HFF-Myc (cell line): Measurements from ENCODE around the gene PANK4.

Experiments used
- DNase-seq: peaks from one replicate; pipeline ENCODE4 v3.0.0-alpha.2; 2011; ENCODE audit warnings: low read depth; ENCODE audit errors: extremely low read depth
- H3K4me3 ChIP-seq: replicated peaks from 2 replicates; pipeline ENCODE4 v1.5.1; 2011; ENCODE audit warnings: low read depth, mild to moderate bottlenecking, control low read depth, low read length
- TF ChIP-seq, protein P1 (sequence below): IDR thresholded peaks from 2 replicates; pipeline ENCODE4 v1.5.1; 2012; ENCODE audit warnings: mild to moderate bottlenecking, low read depth, low read length, control low read depth; ENCODE audit errors: missing control alignments

PANK4 gene

DNA sequence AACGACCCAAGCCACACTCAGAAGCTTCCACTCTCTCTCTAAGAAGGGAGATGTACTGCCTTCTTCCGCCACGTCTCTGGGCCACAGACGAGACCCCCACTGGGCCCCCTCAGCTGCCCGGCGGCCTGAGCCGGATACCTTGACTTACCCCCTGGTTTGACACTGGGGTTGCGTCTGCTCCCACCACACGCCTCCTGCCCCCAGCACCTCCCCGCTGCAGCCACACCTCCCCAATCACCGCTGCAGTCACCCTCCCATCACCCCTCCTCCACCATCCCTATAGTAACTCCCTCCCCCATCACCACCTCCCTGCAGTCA, 10.7 kb downstream of the PANK4 start:
- TF ChIP-seq, protein P1, sequence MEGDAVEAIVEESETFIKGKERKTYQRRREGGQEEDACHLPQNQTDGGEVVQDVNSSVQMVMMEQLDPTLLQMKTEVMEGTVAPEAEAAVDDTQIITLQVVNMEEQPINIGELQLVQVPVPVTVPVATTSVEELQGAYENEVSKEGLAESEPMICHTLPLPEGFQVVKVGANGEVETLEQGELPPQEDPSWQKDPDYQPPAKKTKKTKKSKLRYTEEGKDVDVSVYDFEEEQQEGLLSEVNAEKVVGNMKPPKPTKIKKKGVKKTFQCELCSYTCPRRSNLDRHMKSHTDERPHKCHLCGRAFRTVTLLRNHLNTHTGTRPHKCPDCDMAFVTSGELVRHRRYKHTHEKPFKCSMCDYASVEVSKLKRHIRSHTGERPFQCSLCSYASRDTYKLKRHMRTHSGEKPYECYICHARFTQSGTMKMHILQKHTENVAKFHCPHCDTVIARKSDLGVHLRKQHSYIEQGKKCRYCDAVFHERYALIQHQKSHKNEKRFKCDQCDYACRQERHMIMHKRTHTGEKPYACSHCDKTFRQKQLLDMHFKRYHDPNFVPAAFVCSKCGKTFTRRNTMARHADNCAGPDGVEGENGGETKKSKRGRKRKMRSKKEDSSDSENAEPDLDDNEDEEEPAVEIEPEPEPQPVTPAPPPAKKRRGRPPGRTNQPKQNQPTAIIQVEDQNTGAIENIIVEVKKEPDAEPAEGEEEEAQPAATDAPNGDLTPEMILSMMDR = no peak
- H3K4me3 ChIP-seq = no peak overlapping the region
- DNase-seq = no peak

DNA sequence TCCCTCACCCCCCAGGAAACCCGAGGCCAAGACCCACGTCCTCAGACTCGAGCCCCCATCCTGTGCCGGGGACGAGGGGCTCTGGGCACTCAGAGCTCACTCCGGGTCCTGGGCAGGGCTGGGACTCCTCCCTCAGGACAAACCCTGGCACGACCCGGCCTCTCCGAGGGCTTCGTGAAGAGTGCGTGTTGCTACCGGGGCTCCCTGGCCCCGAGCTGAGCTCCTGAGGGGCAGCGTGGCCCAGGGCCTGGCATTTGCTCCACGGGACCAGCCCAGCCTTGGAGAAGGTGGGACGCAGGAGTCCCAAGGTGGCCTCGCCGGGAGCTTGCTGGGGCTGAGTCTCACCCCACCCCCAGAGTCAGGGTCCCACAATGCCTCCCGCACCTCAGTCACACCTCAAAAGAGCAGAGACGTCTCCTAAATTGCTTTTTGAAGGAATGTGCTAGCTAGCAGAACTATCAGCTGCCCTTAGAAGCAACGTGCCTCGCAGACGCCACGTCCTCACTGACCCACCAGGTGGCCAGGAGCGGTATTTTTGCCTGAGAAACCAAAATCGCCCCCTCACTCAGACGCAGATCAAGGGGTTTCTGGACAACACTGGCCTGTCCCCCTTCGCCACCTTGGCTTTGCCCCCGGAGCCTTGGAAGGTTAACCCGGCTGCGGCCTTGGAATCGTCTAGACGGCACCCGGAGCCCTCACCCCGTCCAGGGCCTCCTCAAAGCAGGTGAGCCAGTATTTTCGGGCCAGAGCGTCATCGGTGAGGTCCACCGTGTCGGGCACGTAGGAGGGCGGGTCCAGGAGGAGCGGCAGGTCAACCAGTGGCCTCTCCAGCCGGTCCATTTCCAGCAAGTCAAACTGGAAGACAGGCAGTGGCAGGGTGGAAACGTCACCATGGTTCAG, 11.3 kb downstream of the PANK4 start:
- TF ChIP-seq, protein P1 = no peak
- DNase-seq = no peak
- H3K4me3 ChIP-seq = no peak overlapping the region

DNA sequence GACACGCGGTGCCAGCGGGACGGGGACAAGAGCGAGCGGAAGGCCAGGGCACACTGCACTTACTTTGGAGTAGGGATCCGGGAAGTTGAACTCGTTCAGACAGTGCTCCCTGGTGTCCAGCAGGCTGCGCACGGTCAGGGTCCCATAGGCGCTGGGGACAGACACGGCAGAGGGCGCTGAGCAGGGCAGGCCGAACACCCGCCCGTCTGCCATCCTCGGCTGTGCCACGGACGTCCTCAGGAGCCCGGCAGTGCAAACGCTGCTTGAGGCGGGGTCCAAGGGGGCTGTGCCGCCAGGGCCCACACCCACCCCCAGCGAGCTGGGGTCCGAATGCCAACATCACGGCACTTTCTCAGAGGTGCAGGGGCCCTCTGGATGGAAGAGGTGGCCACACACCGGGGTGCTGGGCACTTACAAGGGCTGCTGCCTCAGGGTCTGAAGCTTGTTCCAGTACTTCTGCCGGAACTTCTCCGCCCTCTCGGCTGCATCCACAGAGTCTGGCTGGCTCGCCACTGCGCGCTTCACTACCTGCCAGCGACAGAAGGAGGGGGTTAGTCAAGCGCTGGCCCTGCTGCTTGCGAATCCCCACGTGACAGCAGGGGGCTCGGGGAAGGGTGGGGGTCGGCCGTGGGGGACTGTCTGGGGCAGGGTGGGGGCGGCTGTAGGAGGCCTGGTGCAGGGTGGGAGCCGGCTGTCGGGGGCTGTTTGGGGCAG, 12.3 kb downstream of the PANK4 start:
- H3K4me3 ChIP-seq = no peak overlapping the region
- DNase-seq = no peak
- TF ChIP-seq, protein P1 = no peak

DNA sequence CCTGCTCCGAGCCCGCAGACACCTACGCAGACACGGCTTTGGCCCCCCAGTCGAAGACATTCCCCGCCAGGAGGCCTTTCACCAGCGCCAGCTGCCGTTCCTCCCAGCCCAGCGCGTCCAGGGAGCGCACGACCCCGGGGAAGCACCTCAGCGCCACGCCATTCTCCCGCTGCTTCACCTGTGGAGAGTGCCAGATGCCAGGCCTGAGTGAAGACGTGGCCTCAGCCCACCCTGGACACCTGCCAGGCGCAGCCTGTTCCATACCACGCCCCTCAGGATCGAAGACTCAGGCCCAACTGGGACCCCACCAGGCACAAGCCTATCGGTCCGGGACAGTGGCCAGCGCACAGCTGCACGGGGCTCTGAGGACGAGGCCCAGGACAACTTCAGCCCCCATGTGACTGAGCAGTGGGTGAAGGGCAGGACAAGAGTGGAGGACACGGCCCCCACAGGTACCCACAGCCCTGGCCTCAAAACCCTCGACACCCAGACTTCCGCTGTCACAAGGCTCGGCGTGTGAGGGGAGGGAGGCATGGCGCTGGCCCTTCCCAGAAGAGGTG, 13.5 kb downstream of the PANK4 start:
- no peak overlapping the region for H3K4me3 ChIP-seq
- TF ChIP-seq, protein P1 = no peak
- no peak for DNase-seq

DNA sequence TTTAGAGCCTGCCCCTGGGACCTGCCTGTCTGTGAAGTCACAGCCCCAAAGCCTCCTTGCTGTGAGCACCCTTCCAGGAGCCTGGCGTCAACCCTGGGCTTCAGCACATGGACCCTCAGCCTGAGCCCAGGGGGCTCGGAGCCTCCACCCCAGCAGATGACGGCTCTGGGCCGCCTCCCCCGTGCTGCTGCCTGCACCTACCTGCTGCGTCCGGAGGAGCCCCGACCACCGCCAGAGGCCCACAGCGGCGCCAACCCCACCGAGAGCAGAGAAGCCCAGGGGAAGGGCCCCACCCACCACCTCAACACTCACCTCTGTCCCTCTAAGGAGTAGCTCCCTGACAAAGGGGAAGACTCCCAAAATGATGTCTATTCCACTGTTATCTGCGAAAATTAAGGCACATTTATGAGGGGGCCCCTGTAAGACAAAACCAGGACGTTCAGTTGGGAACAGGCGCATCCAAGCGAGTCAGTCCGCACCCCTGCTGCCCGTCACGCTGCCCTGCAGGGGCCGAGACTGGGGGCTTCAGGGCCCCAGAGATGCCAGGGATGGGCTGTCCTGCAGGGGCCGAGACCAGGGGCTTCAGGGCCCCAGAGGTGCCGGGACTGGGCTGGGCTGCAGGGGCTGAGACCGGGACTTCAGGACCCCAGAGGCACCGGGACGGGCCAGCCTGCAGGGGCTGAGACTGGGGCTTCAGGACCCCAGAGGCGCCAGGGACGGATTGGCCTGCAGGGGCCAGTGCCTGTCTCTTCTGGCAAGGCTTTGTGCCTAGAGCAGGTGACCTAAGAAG, 15.8 kb downstream of the PANK4 start:
- no peak overlapping the region for H3K4me3 ChIP-seq
- DNase-seq = no peak
- TF ChIP-seq, protein P1 = no peak

DNA sequence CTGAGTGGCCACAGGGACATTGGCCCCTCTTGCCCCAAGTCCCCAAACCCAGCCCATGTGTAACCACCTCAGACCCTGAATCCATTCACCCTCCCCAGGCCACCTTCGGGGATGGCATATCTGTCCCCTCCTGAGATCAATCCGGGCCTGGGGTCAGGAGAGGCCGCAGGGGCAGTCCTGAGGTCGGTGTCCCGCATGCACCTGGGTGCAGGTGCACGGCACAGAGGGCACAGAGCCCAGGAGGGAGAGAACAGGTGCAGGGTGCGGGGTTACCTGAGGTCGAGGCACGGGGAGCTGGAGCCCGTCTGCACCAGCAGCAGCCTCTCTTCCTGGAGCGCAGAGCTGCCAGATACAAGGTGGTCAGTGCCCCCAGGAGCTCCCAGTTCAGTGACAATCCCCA, 16.8 kb downstream of the PANK4 start:
- TF ChIP-seq, protein P1 = no peak
- no peak overlapping the region for H3K4me3 ChIP-seq
- DNase-seq = no peak
